Measurements from ENCODE around the gene OR4K5. TPM values are rescaled to one million over a fixed set of nuclear protein-coding genes. Genes with fewer than 3 reads are reported as not detected.

Gene OR4K5, protein sequence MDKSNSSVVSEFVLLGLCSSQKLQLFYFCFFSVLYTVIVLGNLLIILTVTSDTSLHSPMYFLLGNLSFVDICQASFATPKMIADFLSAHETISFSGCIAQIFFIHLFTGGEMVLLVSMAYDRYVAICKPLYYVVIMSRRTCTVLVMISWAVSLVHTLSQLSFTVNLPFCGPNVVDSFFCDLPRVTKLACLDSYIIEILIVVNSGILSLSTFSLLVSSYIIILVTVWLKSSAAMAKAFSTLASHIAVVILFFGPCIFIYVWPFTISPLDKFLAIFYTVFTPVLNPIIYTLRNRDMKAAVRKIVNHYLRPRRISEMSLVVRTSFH
- total RNA-seq (2014; rRNA removed; shearing (Covaris generic); ENCODE audit: low replicate concordance), result not detected in 2 replicates

DNA sequence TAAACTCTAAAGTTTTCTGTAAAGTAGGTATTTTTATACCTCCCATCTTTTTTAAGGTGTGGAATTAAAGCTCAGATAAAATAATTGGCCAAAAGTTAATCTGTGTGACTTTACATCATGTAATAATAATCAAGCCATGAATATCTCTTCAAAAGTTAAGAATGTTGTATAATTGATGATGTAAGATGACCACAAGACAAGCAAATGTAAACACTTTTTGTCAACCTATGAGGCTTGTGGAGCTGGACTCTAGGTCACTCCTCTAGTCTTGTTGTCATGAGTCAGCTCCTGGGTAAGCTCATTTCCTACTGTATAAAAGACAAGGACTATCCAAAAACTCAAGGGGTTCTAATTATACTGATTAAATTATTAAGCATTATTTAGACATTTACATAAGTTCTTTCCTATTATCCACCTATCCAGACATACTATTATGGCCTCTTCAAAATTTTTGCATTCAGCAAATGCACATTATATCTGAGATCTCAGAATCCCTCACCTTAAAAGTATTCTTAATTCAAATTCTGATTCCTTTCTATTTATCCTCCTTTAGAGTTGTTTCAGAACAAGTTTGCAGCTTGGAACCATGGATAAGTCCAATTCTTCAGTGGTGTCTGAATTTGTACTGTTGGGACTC is at the start of gene OR4K5:
TSS of gene OR4K5 (plus strand) at position 587 of the 637 bp plus-strand sequence. CDS start at position 587, 0 bp downstream.
- Histone ChIP-seq H3K4me3 (no peak within 1 kb of the TSS), H3K9me3 (no peaks in the 10 kb centered on the region), H3K27me3 (no peaks in the 10 kb centered on the region), H3K36me3 (no peaks in the 10 kb centered on the region)
- no peak for DNase-seq

DNA sequence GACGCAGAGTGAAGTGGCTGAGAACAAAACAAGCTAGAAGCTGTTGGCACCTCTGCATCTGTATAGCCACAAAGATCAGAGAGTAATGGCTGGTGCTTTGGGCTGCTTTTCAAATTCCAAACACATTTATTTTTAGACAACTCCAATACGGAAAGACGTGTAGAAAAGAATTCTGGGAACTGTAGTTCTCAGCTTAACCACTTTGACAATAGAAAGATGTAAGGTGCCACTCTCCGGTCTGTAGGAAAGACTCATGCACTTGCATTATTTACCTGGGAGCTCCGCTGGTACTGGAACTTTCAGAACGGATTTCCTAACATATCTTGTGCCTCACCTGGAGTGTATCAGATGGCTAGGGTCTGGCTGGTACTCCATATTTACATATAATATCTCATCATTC is 47.2 kb upstream of the OR4K5 start:
- no peaks in the 10 kb centered on the region for H3K9me3 ChIP-seq
- no peaks in the 10 kb centered on the region for H3K27me3 ChIP-seq
- no peak overlapping the region for H3K4me3 ChIP-seq
- no peaks in the 10 kb centered on the region for H3K36me3 ChIP-seq
- no peak for DNase-seq

DNA sequence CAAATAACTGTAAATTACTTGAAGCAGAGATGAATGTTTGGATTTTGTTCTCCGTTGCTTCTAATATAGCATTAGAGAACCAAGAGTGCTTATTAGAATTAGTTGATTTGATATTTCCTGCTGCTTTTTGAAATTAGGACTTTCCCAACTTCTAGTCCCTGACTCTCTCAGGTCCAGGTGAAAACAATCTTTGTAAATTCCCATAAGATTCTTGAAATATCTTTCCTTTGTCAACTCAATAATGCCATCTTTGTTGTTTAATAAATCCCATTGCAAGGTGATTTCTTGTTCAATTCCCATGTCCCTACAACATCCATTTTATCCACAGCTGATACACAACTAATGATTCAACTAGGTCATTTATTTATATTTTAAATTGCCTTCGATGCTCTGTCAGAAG is 45.6 kb upstream of the OR4K5 start, which contains the start of gene OR4K2:
TSS of gene OR4K2 (plus strand) at position 301 of the 400 bp plus-strand sequence. CDS start 1,126 bp downstream, outside the sequence.
- Histone ChIP-seq H3K9me3 (no peaks in the 10 kb centered on the region), H3K4me3 (no peak within 1 kb of the TSS), H3K27me3 (no peaks in the 10 kb centered on the region), H3K36me3 (no peaks in the 10 kb centered on the region)
- DNase-seq, result no peak

DNA sequence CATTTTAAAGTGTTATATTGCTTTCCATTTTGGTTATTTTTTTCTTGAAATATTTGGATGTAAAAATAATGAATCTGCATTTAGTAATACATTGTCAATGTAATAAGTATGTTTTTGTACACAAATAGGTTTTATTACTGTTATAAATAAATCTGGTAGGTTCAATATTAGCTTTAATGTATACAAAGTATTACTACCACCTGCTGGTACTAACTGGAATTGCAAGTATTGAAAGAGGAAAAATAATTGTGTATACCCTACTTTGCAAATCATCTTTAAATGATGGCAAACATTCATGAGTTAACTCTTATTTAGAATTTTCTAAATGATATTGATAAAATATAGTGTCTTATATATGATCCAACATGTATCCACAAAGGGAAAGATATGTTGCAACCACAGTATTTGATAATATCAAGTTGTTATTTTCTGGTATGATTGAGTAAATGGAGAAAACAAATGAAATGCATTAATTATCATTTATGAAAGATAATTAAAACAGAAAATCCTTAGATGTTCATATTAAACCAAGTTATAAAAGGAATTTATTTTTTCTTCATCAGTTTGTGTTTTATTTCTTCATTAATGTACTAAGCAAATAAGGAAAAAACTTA is 42.3 kb upstream of the OR4K5 start:
- H3K36me3 ChIP-seq, result no peaks in the 10 kb centered on the region
- no peaks in the 10 kb centered on the region for H3K9me3 ChIP-seq
- H3K4me3 ChIP-seq, result no peak overlapping the region
- no peak for DNase-seq
- H3K27me3 ChIP-seq, result no peaks in the 10 kb centered on the region

DNA sequence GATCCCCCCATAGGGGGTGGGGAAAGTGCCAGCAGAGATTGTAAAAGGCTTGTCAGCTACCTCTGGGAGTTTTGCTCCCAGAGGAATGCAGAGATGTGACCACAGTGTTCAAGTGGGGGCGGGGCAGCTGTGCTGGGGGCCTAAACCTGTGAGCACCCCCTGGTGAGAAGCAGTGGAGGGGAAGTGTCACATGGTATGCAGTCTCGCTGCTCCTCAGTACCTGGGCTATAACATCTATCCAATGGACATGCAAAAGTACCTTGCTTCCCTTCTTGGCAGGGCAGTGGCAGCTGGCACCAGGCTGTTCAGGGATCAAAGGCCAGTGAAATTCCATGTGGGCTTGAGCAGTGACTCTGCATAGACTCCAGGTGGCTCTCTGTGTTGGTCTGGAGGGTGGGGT is 25.1 kb upstream of the OR4K5 start:
- Histone ChIP-seq H3K4me3 (no peak overlapping the region), H3K27me3 (no peaks in the 10 kb centered on the region), H3K36me3 (no peaks in the 10 kb centered on the region), H3K9me3 (peaks cover 3% of the 10 kb centered on the region; the same call in 1 of the 2 replicates)
- DNase-seq, result no peak

DNA sequence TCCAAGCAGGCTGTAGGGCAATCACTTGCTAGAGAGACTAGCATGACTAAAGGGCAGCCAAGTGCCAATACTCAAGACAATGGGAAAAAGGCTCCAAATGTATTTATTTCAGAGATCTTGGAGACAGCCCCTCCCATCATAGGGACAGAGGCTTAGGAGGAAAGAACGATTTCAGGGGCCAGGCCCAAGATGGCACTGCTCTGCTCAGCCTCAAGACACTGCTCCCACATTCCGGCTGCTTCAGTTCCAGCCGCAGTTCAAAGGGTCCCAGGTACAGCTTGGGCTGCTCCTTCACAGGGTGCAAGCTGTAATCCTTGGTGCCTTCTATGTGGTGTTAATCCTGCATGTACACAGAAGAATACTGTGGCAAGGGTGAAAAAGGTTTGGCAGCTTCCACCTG is 19.4 kb upstream of the OR4K5 start:
- no peaks in the 10 kb centered on the region for H3K27me3 ChIP-seq
- H3K4me3 ChIP-seq, result no peak overlapping the region
- DNase-seq, result no peak
- no peaks in the 10 kb centered on the region for H3K36me3 ChIP-seq
- no peaks in the 10 kb centered on the region for H3K9me3 ChIP-seq

DNA sequence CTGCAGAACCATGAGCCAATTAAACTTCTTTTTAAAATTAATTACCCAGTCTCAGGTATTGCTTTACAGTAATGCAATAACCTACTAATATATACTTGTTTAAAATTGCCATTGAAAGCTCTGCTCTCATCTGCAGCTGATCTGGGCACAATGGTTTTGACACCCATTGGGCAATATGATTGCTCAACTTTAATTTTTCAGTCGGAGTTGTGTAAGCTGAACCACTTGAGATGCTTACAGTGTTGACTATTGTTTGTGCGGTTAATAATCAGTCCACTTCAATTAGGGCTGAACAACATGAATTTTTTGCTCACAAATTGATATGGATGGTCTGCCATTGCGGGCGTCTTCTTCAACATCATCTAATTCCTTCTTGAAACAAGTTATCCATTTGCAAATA is 18.0 kb upstream of the OR4K5 start:
- Histone ChIP-seq H3K4me3 (no peak overlapping the region), H3K36me3 (no peaks in the 10 kb centered on the region), H3K9me3 (no peaks in the 10 kb centered on the region), H3K27me3 (no peaks in the 10 kb centered on the region)
- no peak for DNase-seq

DNA sequence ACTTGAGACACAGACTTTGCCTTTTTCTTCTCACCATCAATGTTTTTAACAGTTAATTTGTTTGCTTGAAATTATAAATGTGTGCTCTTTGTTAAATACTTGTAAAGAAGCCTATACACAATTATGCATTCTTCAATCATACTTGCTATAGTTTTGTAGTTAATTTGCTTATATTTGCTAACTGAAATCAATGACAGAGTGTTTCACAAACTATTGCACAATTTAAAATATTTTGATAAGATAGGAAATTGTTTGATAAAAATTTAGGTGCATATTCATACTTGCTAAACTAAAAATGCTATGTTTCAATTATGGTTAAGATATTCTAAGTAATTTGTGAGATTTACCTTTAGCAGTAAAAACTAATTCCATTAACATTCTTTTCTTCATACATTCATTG is 13.7 kb upstream of the OR4K5 start:
- Histone ChIP-seq H3K9me3 (no peaks in the 10 kb centered on the region), H3K36me3 (no peaks in the 10 kb centered on the region), H3K27me3 (no peaks in the 10 kb centered on the region), H3K4me3 (no peak overlapping the region)
- DNase-seq, result no peak

DNA sequence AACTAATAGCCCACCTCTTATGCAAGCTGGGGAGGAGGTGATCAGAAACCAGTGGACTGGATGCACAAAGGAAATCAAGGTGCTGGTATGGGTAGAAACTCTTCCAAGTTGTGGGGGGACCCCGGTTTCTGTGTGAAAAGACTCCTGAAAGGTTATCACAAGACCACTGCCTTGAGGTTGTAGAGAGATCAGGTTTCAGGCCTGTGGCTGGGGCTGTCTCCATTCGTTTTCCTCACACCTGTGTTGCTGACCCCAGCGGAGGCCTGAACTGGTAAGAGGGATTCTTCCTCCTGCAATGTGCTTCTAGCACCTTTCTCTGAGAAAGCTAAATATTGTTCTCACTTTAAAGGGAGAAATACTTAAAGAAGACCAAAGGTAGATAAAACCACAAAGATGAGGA is 9.3 kb upstream of the OR4K5 start:
- no peak for DNase-seq
- no peaks in the 10 kb centered on the region for H3K27me3 ChIP-seq
- H3K4me3 ChIP-seq, result no peak overlapping the region
- H3K36me3 ChIP-seq, result no peaks in the 10 kb centered on the region
- H3K9me3 ChIP-seq, result no peaks in the 10 kb centered on the region

DNA sequence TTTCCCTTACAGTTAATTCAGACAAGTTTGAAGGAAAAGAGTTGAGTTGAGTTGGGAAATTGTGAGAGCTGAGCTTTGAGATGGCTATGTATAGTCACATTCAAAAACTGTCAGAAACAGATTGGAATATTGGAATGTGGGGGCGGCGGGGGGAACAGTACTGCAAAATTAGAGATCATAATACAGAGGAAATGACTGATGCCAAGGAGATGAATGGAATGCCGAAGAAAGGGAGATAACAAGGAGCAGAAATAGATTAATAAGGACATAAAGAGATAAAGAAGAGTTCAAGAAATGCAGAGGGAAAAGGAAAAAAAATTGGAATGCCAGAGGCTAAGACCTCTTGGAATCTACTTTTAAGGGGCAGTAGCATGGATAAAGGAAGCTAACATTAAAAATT is 3.2 kb upstream of the OR4K5 start:
- DNase-seq, result no peak
- Histone ChIP-seq H3K36me3 (no peaks in the 10 kb centered on the region), H3K9me3 (no peaks in the 10 kb centered on the region), H3K4me3 (no peak overlapping the region), H3K27me3 (no peaks in the 10 kb centered on the region)

DNA sequence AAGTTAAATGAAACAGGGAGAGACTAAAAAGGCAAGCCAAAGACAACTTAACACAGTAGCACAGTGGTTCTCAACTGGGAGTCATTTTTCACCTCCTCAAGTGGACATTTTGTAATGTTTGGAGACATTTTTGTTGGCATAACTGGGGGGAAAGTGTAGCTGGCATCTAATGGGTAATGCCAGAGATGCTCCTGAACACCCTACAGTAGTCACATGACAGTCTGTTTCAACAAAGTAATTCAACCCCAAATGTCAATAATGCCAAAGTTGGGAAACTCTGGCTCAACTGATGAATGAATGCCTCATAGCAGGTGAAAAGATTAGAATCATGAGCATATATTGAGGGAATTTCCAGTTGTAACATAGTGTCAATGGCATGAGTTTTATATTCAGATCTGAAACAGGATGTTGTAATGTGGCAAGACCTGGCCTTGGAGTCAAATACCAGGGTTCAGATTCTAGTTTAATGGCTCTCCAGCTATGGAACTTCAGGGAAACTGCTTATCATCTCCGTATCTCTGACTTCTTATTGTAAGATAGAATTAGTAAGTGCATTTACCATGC is 2.4 kb upstream of the OR4K5 start:
- Histone ChIP-seq H3K4me3 (no peak overlapping the region), H3K36me3 (no peaks in the 10 kb centered on the region), H3K9me3 (no peaks in the 10 kb centered on the region), H3K27me3 (no peaks in the 10 kb centered on the region)
- no peak for DNase-seq

DNA sequence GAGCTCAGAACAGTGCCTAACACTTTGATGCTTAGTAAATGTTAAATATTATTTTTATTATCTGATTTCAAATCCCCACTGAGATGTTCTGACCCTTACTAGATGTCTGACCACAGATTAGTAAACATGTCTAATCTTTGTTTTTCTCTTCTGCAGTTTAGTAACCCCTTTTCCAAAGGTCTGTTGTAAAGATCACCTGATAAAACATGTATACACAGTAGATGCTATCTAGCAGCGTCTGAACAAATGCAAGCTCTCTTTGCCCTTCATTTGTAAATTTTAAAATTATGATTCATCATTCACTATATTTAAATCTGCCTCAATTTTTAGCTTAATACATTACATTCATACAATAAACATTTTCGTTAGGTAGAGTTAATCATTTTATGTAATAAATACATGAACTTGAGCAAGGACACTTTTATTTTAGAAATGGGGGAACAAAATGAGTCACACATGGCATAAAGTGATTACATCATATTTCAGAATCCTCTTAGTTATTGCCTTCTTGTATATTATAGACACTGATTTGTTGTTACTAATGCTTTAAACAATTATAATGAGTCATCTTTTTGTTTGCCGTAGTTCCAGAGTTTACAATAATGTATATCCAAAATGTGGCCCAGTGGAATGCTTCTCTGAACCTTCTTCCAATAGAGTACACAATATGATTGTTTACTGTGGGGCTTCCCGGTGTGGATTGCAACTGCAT is 1.7 kb upstream of the OR4K5 start:
- H3K9me3 ChIP-seq, result no peaks in the 10 kb centered on the region
- no peaks in the 10 kb centered on the region for H3K36me3 ChIP-seq
- H3K27me3 ChIP-seq, result no peaks in the 10 kb centered on the region
- H3K4me3 ChIP-seq, result no peak overlapping the region
- peak; percentile 8 for DNase-seq

DNA sequence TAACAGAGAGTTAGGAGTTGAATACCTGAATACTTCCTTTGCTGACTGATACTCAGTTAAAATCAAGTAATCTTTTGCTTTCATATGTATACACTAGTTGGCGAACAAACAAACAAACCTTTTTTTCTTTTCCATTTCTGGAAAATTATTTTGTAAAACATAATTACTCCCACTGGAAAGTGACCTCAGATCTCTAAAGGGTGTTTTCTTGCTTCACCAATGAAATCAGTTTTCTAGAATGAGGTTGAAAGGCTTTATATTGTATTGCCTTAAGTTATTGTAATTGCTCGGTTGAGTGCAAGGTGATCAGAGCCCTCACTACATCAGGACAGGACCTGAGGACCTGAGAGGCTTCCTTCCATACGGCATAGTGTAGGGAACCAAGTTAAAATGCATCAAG is 10.2 kb downstream of the OR4K5 start, which contains the start of gene OR4K1:
TSS of gene OR4K1 (plus strand) at position 301 of the 400 bp plus-strand sequence. CDS start 4,750 bp downstream, outside the sequence.
- Histone ChIP-seq H3K4me3 (no peak within 1 kb of the TSS), H3K9me3 (no peaks in the 10 kb centered on the region), H3K36me3 (no peaks in the 10 kb centered on the region), H3K27me3 (no peaks in the 10 kb centered on the region)
- no peak for DNase-seq

DNA sequence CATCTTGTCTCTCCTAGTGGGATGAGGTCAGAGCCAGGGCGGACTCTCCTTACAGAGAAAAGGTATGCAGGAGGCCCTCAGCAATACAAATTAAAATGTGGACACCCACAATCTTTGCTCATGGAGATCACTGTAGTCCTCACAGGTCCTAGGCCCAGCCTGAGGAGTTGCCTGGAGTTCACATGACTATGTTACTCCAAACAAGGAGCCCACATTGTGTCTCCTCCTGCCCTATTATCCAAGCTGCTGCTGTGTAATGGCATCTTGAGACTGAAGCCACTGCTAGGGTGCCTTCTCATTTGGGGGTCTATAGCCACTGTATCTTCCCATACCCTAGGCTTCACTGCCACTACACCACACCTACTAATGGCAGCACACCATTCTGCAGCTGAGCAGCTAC is 21.3 kb downstream of the OR4K5 start:
- DNase-seq, result no peak
- Histone ChIP-seq H3K9me3 (no peaks in the 10 kb centered on the region), H3K36me3 (no peaks in the 10 kb centered on the region), H3K4me3 (no peak overlapping the region), H3K27me3 (no peaks in the 10 kb centered on the region)

DNA sequence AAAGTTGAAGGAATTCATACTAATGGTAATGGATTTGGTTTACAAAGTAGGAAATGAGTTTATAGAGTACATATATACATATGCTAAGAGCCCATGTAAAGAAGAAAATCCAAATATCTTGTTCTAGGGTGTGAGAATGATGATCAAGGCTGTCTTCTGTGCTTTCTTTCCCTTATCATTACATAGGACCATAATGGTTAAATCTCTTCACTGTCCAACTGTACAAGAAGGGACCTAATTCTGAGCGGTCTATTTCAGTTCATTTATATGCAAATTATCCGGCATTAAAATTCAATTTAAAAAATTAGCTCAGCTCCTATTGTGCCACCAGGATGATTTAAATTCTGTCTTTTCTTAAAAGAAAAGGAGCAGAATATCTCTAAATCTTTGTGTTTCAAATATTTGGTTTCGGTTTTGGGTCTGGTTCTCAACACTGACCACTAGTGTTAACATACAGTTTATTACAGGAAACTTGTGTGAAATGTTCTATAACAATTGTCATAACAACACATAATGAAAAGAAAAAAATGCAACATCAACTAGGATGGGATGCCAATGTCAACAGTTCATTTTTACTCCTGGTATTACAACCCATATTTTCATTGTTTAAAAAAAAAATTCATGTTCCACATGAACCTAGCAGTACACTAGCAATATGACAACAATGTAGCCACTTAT is 27.1 kb downstream of the OR4K5 start:
- H3K27me3 ChIP-seq, result no peaks in the 10 kb centered on the region
- no peaks in the 10 kb centered on the region for H3K9me3 ChIP-seq
- DNase-seq, result no peak
- H3K4me3 ChIP-seq, result no peak overlapping the region
- no peaks in the 10 kb centered on the region for H3K36me3 ChIP-seq

DNA sequence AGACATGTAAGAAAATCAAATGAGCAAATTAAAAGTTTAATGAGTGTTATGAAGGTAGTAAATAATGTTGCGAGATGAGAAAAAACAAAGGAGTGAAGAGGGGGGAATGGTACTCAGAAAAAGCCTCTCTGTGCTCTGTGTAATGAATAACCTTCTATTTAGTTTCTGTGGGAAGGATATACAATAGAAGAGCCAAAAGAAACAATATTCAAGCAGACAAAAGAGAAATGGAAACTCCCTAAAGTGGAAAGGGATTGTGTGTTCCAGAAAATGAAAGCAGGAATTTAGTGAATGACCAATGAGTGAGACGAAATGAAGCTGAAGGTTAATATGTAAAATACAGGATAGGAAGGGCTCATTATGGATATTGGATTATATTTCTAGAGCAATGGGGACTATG is 28.8 kb downstream of the OR4K5 start:
- no peaks in the 10 kb centered on the region for H3K36me3 ChIP-seq
- no peaks in the 10 kb centered on the region for H3K27me3 ChIP-seq
- H3K4me3 ChIP-seq, result no peak overlapping the region
- DNase-seq, result no peak
- no peaks in the 10 kb centered on the region for H3K9me3 ChIP-seq
